KMS-11 (cell line): Measurements from ENCODE around the gene TMEM243.

ENCODE experiments used
- H2AFZ ChIP-seq: fragments of 200-600 bp; sonication (generic); 2 replicates; pipeline ENCODE4 v1.6.1; 2016; ENCODE audit warnings: antibody characterized with exemption, mixed run types, low read depth
- H3K27ac ChIP-seq: fragments of 200-600 bp; sonication (generic); 2 replicates; pipeline ENCODE4 v1.6.1; 2016; ENCODE audit warnings: mild to moderate bottlenecking, mixed run types
- H3K27me3 ChIP-seq: fragments of 200-600 bp; sonication (generic); 2 replicates; pipeline ENCODE4 v1.6.1; 2017; ENCODE audit warnings: mild to moderate bottlenecking, low read depth, mixed run types, moderate library complexity; ENCODE audit not compliant: insufficient read depth
- H3K36me3 ChIP-seq: fragments of 200-600 bp; sonication (generic); 2 replicates; pipeline ENCODE4 v1.6.1; 2017; ENCODE audit warnings: mild to moderate bottlenecking, mixed run types; ENCODE audit not compliant: insufficient read depth
- H3K4me1 ChIP-seq: fragments of 200-600 bp; sonication (generic); 2 replicates; pipeline ENCODE4 v1.6.1; 2016; ENCODE audit warnings: mild to moderate bottlenecking, low read depth, mixed run types; ENCODE audit not compliant: poor library complexity, severe bottlenecking
- H3K4me2 ChIP-seq: fragments of 200-600 bp; sonication (generic); 2 replicates; pipeline ENCODE4 v1.7.0; 2016; ENCODE audit warnings: mild to moderate bottlenecking, mixed run types
- H3K4me3 ChIP-seq: fragments of 200-600 bp; sonication (generic); IDR thresholded peaks from 2 replicates; pipeline ENCODE4 v1.6.1; 2017; ENCODE audit warnings: low read depth, low read length, mixed read lengths; ENCODE audit not compliant: insufficient read depth
- H3K79me2 ChIP-seq: fragments of 200-600 bp; sonication (generic); 2 replicates; pipeline ENCODE4 v1.6.1; 2016; ENCODE audit warnings: low read depth, mixed run types; ENCODE audit not compliant: insufficient read depth
- H3K9ac ChIP-seq: fragments of 200-600 bp; sonication (generic); 2 replicates; pipeline ENCODE4 v1.6.1; 2016; ENCODE audit warnings: mild to moderate bottlenecking, mixed run types
- H4K20me1 ChIP-seq: fragments of 200-600 bp; sonication (generic); 2 replicates; pipeline ENCODE4 v1.6.1; 2016; ENCODE audit warnings: mild to moderate bottlenecking, mixed run types; ENCODE audit not compliant: insufficient read depth
- TF ChIP-seq, protein P1 (sequence below): fragments of 200-600 bp; sonication (generic); conservative IDR thresholded peaks from 2 replicates; pipeline ENCODE4 v1.6.1; 2017; ENCODE audit warnings: low read depth, mild to moderate bottlenecking, antibody characterized with exemption, low read length, moderate library complexity, mixed read lengths

The TMEM243 gene

GRCh38 chr7:87234949-87235348 is 15.4 kb upstream of the TMEM243 start:
- no peak overlapping the region for H3K4me3 ChIP-seq
- no peaks in the 10 kb centered on the region for H3K4me1 ChIP-seq
- H2AFZ ChIP-seq = no peak overlapping the region
- H3K36me3 ChIP-seq = no peaks in the 10 kb centered on the region
- no peak overlapping the region for H3K4me2 ChIP-seq
- no peak overlapping the region for H3K9ac ChIP-seq
- no peaks in the 10 kb centered on the region for H4K20me1 ChIP-seq
- TF ChIP-seq, protein P1, sequence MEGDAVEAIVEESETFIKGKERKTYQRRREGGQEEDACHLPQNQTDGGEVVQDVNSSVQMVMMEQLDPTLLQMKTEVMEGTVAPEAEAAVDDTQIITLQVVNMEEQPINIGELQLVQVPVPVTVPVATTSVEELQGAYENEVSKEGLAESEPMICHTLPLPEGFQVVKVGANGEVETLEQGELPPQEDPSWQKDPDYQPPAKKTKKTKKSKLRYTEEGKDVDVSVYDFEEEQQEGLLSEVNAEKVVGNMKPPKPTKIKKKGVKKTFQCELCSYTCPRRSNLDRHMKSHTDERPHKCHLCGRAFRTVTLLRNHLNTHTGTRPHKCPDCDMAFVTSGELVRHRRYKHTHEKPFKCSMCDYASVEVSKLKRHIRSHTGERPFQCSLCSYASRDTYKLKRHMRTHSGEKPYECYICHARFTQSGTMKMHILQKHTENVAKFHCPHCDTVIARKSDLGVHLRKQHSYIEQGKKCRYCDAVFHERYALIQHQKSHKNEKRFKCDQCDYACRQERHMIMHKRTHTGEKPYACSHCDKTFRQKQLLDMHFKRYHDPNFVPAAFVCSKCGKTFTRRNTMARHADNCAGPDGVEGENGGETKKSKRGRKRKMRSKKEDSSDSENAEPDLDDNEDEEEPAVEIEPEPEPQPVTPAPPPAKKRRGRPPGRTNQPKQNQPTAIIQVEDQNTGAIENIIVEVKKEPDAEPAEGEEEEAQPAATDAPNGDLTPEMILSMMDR = no peak
- no peak overlapping the region for H3K27ac ChIP-seq
- no peaks in the 10 kb centered on the region for H3K79me2 ChIP-seq
- no peaks in the 10 kb centered on the region for H3K27me3 ChIP-seq

DNA sequence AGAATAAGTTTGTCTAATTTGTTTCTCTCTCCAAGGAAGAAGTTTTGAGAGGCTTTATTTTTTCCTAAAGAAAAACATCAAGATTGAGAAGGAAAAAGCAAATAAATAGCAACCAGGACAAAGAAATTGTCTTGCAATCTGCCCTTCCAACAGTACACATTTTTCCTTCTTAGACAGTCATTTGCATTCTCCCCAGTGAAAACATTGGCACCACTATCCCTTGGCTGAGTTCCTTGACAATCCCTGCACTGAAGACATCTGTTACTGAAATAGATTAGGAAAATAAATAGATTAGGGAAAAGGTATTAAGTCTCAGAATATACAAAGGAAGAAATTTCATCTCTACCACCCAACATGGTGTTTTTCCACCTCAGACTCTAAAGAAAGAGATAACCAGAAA is 12.2 kb upstream of the TMEM243 start:
- TF ChIP-seq, protein P1 = no peak
- H3K36me3 ChIP-seq = no peaks in the 10 kb centered on the region
- H4K20me1 ChIP-seq = no peaks in the 10 kb centered on the region

DNA sequence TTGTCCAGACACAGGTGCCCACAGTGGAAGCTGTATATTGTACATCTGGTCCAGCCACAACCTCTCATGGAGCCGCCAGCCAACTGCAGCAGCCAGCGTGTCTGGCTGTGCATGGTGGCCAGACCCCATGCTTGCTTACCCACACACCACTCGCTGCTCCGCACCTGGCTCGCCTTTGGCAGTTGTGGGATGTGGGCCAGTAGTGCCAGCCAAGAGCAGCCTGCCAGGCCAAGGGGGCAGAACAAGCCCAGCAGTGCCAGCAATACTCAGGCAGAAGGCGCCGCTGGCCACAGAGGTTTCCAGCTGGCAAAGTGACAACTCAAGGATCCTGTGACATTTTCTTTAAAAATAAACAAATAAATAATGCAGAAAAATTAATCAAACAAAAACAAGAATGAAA is 11.7 kb upstream of the TMEM243 start:
- H4K20me1 ChIP-seq = no peaks in the 10 kb centered on the region
- no peaks in the 10 kb centered on the region for H3K36me3 ChIP-seq
- H3K4me1 ChIP-seq = no peaks in the 10 kb centered on the region
- H3K79me2 ChIP-seq = no peaks in the 10 kb centered on the region
- no peak overlapping the region for H3K4me2 ChIP-seq
- TF ChIP-seq, protein P1 = no peak
- no peak overlapping the region for H3K4me3 ChIP-seq
- no peak overlapping the region for H3K27ac ChIP-seq
- no peaks in the 10 kb centered on the region for H3K27me3 ChIP-seq
- no peak overlapping the region for H3K9ac ChIP-seq
- no peak overlapping the region for H2AFZ ChIP-seq

More for the DNA sequence above, 12.2 kb upstream of the TMEM243 start:
- H3K4me2 ChIP-seq = no peak overlapping the region
- no peaks in the 10 kb centered on the region for H3K79me2 ChIP-seq
- no peak overlapping the region for H3K9ac ChIP-seq
- H3K27ac ChIP-seq = no peak overlapping the region
- H3K27me3 ChIP-seq = no peaks in the 10 kb centered on the region
- no peaks in the 10 kb centered on the region for H3K4me1 ChIP-seq
- no peak overlapping the region for H3K4me3 ChIP-seq
- H2AFZ ChIP-seq = no peak overlapping the region

DNA sequence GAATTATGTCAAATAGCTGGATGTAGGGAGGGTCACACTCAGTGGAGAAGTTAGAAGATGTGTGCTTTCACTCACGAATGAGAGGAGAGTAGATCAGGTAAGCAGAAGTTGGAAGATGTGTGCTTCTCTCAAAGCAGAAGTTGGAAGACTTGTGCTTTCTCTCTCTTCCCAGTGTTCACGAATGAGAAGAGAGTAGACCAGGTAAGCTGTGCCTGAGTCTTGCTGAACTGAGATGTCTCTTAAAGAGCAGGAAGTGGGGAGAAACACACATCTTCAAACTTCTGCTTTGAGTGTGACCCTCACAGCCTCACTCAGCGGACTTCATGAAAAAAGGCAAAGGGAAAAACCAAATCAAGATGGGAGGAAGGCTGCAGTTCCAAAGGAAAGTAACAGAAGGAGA is 7.0 kb upstream of the TMEM243 start:
- H3K4me2 ChIP-seq = no peak overlapping the region
- no peaks in the 10 kb centered on the region for H4K20me1 ChIP-seq
- H3K4me1 ChIP-seq = peaks cover under 1% of the 10 kb centered on the region
- H3K4me3 ChIP-seq = no peak overlapping the region
- no peaks in the 10 kb centered on the region for H3K36me3 ChIP-seq
- no peaks in the 10 kb centered on the region for H3K79me2 ChIP-seq
- H3K9ac ChIP-seq = no peak overlapping the region
- H3K27ac ChIP-seq = no peak overlapping the region
- TF ChIP-seq, protein P1 = no peak
- no peaks in the 10 kb centered on the region for H3K27me3 ChIP-seq
- no peak overlapping the region for H2AFZ ChIP-seq
